GM19023 (cell line): ENCODE results near the gene FAM83D.

Source experiments
- ATAC-seq: cut with Tn5 transposase; IDR thresholded peaks from one replicate; pipeline ENCODE4 v1.9.1; 2021; ENCODE audit warnings: mild to moderate bottlenecking, moderate library complexity; ENCODE audit not compliant: unreplicated experiment

Gene FAM83D

GRCh38 chr20:38894091-38894847 is 31.9 kb upstream of the FAM83D start:
- no peak for ATAC-seq

- ATAC-seq = no peak
Measured at GRCh38 chr20:38895098-38895949, 30.9 kb upstream of the FAM83D start.

DNA sequence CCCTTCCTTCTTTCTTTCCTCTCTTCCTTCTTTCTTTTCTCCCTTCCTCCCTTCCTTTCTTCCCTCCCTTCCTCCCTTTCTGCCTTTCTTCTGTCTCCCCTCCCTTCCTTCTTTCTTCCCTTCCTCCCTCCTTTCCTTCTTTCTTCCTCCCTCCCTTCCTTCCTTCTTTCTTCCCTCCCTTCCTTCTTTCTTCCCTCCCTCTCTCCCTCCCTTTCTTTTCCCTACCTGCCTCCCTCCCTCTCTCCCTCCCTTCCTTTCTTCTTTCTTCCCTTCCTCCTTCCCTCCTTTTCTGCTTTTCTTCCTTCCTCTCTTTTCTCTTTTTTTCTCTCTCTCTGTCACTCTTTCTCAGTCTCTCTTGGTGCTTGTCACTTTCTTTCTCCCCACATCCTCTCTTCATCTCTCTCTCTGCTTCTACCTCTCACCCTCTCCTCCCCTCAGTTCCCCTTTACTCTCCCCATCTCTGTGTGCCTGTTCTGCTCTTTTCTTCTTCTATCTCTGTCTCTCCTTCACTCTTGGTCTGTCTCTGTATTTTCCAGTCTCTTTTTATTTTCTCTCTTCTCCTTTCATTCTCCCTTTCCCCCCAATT is 30.1 kb upstream of the FAM83D start:
- ATAC-seq = no peak

DNA sequence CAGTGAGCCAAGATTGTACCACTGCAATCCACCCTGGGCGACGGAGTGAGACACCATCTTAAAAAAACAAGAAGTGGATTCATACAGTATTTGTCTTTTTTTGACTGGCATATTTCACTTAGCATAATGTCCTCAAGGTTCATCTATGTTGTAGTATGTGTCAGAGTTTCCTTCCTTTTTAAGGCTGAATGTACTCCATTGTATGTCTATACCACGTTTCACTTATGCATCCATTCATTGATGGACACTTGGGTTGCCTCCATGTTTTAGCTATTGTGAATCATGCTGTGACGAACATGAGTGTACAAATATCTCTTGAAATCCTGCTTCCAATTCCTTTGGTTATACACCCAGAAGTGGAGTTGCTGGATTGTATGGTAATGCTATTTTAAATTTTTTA is 28.9 kb upstream of the FAM83D start:
- ATAC-seq = no peak

- no peak for ATAC-seq
Measured at GRCh38 chr20:38900606-38901005, 25.6 kb upstream of the FAM83D start.

DNA sequence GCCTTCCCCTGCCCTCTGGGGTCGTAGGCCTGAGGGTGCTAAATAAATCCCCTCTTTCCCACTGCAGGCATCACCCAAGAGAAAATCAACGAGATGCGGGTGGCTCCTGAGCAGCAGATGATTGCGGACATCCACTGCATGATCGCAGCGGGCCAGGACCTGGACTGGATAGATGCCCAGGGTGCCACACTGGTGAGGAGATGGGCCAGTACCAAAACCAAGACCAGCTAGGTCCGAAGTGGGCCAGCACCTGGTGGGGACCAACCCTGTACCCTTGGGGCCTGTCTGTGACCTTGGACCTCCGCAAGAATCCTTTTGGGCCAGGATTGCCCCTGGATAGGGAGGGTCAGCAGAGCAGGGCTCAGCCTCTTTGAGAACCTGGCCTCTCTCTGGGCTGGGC is 23.6 kb upstream of the FAM83D start:
- no peak for ATAC-seq

GRCh38 chr20:38903335-38903734 is 22.9 kb upstream of the FAM83D start:
- ATAC-seq = no peak

GRCh38 chr20:38905375-38905774 is 20.8 kb upstream of the FAM83D start:
- ATAC-seq = no peak

DNA sequence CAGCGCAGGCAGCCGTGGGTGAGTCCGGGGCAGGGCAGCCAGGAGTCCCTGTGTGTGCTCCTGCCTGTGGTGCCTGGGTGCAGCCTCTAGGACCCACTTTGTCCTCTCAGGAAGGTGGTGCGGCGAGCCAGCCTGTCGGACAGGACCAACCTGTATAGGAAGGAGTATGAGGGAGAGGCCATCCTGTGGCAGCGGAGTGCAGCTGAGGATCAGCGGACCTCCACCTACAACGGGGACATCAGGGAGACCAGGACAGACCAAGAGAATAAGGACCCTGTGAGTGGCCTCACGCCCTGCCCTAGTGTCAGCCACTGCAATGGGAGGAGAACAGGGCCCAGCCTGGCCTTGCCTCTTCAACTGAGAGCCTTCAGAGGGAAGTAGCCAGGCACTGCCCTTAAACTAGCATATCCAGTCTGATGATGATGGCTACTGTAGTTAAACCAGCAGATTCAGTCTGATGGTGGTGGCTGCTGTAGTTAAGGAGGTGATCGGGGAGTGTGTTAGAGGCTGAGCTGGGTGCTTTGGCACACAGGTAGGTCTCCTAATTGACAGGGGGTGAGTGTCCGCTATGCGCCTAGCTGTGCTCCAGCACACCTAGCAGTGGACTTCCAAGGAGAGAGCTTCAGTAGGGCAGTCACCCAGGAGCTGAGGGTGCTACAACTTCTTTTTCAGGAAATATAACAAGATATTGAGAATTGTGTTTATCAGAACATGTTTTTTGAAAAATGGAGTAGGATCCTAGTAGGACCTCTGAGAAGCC is 18.1 kb upstream of the FAM83D start:
- no peak for ATAC-seq

DNA sequence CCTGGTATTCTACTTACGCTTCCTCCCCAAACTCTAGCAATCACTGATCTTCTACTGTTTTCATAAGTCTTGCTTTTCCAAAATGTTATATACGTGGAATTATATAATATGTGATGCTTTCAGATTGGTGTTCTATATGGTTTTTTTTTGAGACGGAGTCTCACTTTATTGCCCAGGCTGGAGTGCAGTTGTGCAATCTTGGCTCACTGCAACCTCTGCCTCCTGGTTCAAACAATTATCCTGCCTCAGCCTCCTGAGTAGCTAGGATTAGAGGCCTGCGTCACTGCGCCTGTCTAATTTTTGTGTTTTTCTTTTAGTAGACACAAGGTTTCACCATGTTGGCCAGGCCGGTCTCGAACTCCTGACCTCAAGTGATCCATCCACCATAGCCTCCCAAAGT is 10.9 kb upstream of the FAM83D start:
- ATAC-seq = no peak

DNA sequence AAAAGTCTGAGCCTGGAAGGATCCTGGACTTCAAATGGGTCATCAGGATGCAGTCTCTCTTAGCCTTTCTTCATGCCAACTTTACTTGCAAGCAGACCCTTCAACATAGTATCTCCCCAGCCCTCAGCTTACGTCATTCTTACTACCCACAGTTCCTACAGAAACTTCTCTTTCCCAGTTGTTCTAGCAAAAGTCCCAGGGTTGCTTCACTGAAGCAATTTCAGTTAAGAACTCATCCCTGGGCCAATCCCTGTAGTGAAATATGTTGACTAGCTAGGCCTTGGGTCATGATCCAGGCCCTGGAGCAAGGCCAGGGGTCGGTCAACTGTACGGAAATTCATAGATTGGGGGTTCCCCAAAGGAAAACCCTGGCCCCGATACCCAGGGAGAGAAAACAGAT is 8.6 kb upstream of the FAM83D start:
- no peak for ATAC-seq

GRCh38 chr20:38918172-38918571 is 8.0 kb upstream of the FAM83D start:
- ATAC-seq = no peak

GRCh38 chr20:38919683-38920082 is 6.5 kb upstream of the FAM83D start:
- no peak for ATAC-seq

DNA sequence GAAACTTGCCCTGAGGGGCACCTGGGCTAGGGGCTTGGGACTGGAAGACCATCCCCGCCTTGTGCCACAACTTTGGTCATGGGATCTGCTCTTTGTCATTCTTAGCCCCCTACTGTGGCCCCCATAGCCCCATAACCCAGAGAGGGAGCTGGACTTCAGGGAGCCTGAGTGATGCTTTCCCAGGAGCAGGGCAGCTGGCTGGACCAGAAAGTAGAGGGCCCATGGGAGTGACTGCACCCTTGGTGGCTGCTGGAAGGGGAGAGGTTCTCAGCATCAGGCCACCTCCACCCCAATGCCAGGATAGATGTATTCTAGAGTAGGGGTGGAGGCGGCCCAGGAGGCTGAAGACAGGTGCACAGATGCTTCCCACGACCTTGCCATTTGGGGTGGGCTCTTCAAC is 5.8 kb upstream of the FAM83D start:
- ATAC-seq = no peak

- ATAC-seq = no peak
Measured at GRCh38 chr20:38920851-38921250, 5.4 kb upstream of the FAM83D start.

GRCh38 chr20:38924718-38925117 is 1.5 kb upstream of the FAM83D start:
- no peak for ATAC-seq

DNA sequence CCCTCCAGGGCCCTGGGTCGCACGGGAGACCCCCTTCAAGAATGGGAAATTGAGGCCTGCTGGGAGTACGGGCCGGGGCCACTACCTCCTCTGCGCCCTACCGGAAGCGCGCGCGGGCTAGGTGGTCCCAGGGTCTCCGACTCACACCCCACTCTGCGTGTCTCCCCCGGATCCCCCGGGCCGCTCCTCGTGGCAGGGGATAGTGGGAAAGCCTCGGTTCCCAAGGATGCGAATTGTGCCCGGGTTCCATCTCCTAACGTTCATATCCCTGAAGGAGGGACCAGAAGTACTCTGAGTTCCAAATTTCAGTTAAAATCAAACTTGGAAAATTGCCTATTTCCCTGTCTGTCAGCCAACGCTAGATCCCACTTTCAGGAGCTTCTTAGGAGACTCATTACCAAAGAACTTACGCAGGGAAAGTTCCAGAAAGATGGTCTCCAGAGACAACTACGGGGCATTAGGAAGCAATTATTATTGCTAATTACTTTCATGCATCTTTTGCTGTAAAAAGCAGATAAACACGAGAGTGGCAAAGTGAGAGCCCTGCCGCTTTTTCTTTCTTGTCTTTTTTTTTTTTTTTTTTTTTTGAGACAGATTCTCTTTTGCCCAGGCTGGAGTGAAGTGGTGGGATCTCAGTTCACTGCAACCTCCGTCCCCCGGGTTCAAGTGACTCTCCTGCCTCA is 858 bp downstream of the FAM83D start:
- ATAC-seq = peak; percentile 18

GRCh38 chr20:38927902-38928578 is 1.8 kb downstream of the FAM83D start:
- no peak for ATAC-seq

GRCh38 chr20:38930242-38930569 is 4.0 kb downstream of the FAM83D start:
- ATAC-seq = no peak

DNA sequence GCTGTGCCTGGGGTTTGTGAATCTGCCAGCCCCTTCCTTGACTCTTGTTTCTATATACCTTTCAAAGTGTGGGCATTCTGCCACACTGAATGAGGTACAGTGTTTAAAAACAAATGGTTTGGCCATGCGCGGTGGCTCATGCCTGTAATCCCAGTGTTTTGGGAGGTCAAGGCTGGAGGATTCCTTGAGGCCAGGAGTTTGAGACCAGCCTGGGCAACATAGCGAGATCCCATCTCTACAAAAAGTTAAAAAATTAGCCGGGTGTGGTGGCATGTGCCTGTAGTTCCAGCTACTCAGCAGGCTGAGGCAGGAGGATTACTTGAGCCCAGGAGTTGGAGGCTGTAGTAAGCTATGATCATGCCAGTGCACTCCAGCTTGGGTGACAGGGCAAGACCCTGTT is 5.8 kb downstream of the FAM83D start:
- ATAC-seq = no peak
